Ascending aorta (tissue), 2 donors: ENCODE data around the gene SELP. TPM values are rescaled to one million over a fixed set of nuclear protein-coding genes. Genes with fewer than 3 reads are reported as not detected.

Source experiments
- DNase-seq, 2 donors: peaks; one replicate each; pipeline ENCODE4 v3.0.0-alpha.2; 2019; ENCODE audit warnings: low spot score in 2 of 2
- H3K27ac ChIP-seq, 2 donors: fragments of 200-600 bp; sonication (generic); one replicate each; pipeline ENCODE4 v1.5.1; 2016 to 2017; ENCODE audit warnings: mild to moderate bottlenecking in 1 of 2
- H3K27me3 ChIP-seq: fragments of 200-600 bp; sonication (generic); one replicate; pipeline ENCODE4 v1.5.1; 2017
- H3K36me3 ChIP-seq, 2 donors: fragments of 200-600 bp; sonication (generic); one replicate each; pipeline ENCODE4 v1.5.1; 2016
- H3K4me1 ChIP-seq, 2 donors: fragments of 200-600 bp; sonication (generic); one replicate each; pipeline ENCODE4 v1.5.1; 2016 to 2017; ENCODE audit warnings: mild to moderate bottlenecking in 1 of 2
- H3K4me3 ChIP-seq, 2 donors: fragments of 200-600 bp; sonication (generic); one replicate each; pipeline ENCODE4 v1.5.1; 2016 to 2017; ENCODE audit warnings: mild to moderate bottlenecking in 1 of 2
- H3K9me3 ChIP-seq, 2 donors: fragments of 200-600 bp; sonication (generic); one replicate each; pipeline ENCODE4 v1.5.1; 2016
- CTCF ChIP-seq, 3 experiments: fragments of 200-600 bp in 2 of 3; fragments of 450-650 bp in 1 of 3; sonication (generic) in 2 of 3; IDR thresholded peaks; one replicate each; pipeline ENCODE4 v1.5.1; 2016 to 2019; ENCODE audit warnings: antibody characterized with exemption in 3 of 3, mild to moderate bottlenecking in 1 of 3, moderate library complexity in 1 of 3
- intact Hi-C: fragments of 100-400 bp; cut with DNase I; formaldehyde crosslinking; loops from one replicate; pipeline ENCODE4 v1.15.1; 2023
- total RNA-seq: library from RNA; depleted of rRNA; stranded (reverse); fragments of >200 nt; gene quantifications from one replicate; pipeline ENCODE4 v1.1.0, GENCODE V29; 2016

Gene SELP
- total RNA-seq, 1 donor from 2014 or later: 40.0 TPM

DNA sequence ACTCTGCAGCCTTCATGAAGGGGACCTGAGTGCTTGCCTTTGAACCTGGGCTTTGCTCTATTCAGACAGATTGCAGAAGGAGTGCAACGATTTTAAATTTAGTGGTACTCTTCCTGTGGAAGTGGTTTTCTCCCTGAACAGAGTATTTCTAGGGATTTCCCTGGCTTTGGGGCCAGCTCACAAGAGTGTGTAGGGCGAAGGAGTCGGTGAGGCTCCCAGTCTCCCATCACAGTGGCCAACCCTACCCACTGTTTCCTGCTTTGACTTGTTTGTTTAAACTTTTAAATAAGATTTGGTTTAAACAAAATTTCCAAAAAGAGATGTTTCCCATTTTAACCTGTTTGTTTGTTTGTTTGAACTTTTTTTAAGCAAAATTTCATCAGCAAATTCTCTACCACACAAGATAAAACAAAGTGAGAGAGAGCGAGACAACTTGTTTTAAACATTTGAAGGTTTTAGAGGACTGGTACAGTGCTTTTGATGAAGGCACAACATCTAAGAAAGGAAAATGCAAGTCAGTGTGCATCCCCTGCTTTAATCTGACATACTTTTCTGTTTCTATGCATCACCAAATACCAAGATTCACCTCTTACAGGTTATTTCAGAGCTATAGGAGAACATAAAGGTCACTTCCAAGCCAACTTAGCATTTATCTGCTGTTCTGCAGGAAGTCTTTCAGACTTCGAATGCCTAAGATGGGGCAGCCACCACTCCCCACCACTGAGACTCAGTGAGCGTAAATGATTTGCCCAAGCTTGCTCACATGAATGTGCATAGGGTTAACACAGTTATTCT is 6.6 kb downstream of the SELP start:
- intact Hi-C loops: no loop called here
- no peak for TF ChIP-seq CTCF (IDR thresholded peaks at IDR 0.05)
- Histone ChIP-seq H3K36me3 (no peaks in the 10 kb centered on the region), H3K27me3 (no peaks in the 10 kb centered on the region), H3K4me3 (no peak overlapping the region), H3K9me3 (no peaks in the 10 kb centered on the region), H3K4me1 (no peaks in the 10 kb centered on the region), H3K27ac (no peak overlapping the region)
- no peak for DNase-seq

- intact Hi-C loops: no loop called here
- H3K4me3 ChIP-seq: no peak overlapping the region
- H3K4me1 ChIP-seq: no peaks in the 10 kb centered on the region
- no peak for TF ChIP-seq CTCF (IDR thresholded peaks at IDR 0.05)
- no peak overlapping the region for H3K27ac ChIP-seq
- H3K27me3 ChIP-seq: no peaks in the 10 kb centered on the region
- H3K36me3 ChIP-seq: no peaks in the 10 kb centered on the region
- DNase-seq: no peak
- H3K9me3 ChIP-seq: no peaks in the 10 kb centered on the region
Observed at GRCh38 chr1:169620565-169620964, 9.4 kb downstream of the SELP start.

GRCh38 chr1:169618367-169618766 is 11.6 kb downstream of the SELP start:
- H3K27me3 ChIP-seq: no peaks in the 10 kb centered on the region
- no peak overlapping the region for H3K27ac ChIP-seq
- H3K4me3 ChIP-seq: no peak overlapping the region
- no peaks in the 10 kb centered on the region for H3K4me1 ChIP-seq
- H3K9me3 ChIP-seq: no peaks in the 10 kb centered on the region
- intact Hi-C loops: no loop called here
- TF ChIP-seq CTCF (IDR thresholded peaks at IDR 0.05): no peak
- H3K36me3 ChIP-seq: no peaks in the 10 kb centered on the region
- no peak for DNase-seq

- H3K36me3 ChIP-seq: no peaks in the 10 kb centered on the region
- TF ChIP-seq CTCF (IDR thresholded peaks at IDR 0.05): no peak
- no peaks in the 10 kb centered on the region for H3K4me1 ChIP-seq
- H3K4me3 ChIP-seq: no peak overlapping the region
- H3K27me3 ChIP-seq: no peaks in the 10 kb centered on the region
- no peak overlapping the region for H3K27ac ChIP-seq
- no peak for DNase-seq
- intact Hi-C loops: no loop called here
- no peaks in the 10 kb centered on the region for H3K9me3 ChIP-seq
Observed at GRCh38 chr1:169615803-169616202, 14.1 kb downstream of the SELP start.

- Histone ChIP-seq H3K36me3 (no peaks in the 10 kb centered on the region), H3K4me3 (no peak overlapping the region), H3K27ac (no peak overlapping the region), H3K27me3 (no peaks in the 10 kb centered on the region), H3K9me3 (no peaks in the 10 kb centered on the region), H3K4me1 (no peaks in the 10 kb centered on the region)
- TF ChIP-seq CTCF (IDR thresholded peaks at IDR 0.05): no peak
- DNase-seq: no peak
- intact Hi-C loops: no loop called here
Observed at GRCh38 chr1:169610858-169611257, 19.1 kb downstream of the SELP start.
